OCI-LY7 (cell line): Measurements from ENCODE around the gene NAB2.

ENCODE experiments used
- EZH2phosphoT487 ChIP-seq: fragments of 200-600 bp; sonication (generic); IDR thresholded peaks from 2 replicates; pipeline ENCODE4 v1.6.1; 2018; ENCODE audit warnings: low read depth, borderline replicate concordance, mild to moderate bottlenecking, mixed run types, antibody characterized with exemption, low read length, moderate library complexity, mixed read lengths
- TF ChIP-seq, protein P1 (sequence below): fragments of 200-600 bp; sonication (generic); conservative IDR thresholded peaks from 2 replicates; pipeline ENCODE4 v1.5.1; 2014; ENCODE audit warnings: mild to moderate bottlenecking, antibody characterized with exemption, low read length, moderate library complexity, mixed read lengths

- TF ChIP-seq, protein P1, sequence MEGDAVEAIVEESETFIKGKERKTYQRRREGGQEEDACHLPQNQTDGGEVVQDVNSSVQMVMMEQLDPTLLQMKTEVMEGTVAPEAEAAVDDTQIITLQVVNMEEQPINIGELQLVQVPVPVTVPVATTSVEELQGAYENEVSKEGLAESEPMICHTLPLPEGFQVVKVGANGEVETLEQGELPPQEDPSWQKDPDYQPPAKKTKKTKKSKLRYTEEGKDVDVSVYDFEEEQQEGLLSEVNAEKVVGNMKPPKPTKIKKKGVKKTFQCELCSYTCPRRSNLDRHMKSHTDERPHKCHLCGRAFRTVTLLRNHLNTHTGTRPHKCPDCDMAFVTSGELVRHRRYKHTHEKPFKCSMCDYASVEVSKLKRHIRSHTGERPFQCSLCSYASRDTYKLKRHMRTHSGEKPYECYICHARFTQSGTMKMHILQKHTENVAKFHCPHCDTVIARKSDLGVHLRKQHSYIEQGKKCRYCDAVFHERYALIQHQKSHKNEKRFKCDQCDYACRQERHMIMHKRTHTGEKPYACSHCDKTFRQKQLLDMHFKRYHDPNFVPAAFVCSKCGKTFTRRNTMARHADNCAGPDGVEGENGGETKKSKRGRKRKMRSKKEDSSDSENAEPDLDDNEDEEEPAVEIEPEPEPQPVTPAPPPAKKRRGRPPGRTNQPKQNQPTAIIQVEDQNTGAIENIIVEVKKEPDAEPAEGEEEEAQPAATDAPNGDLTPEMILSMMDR, result no peak
- no peak for TF ChIP-seq EZH2phosphoT487
These were observed 7.2 kb downstream of the NAB2 start for GRCh38 chr12:57096099-57096572.
